Right lobe of liver (tissue), 4 donors: ENCODE measurements around the gene SAMD9.

ENCODE experiments used
- POLR2A ChIP-seq: fragments of 450-650 bp; IDR thresholded peaks from one replicate; pipeline ENCODE4 v1.6.1; 2017; ENCODE audit warnings: antibody characterized with exemption, mild to moderate bottlenecking
- TF ChIP-seq, protein P1 (sequence below), 4 donors: fragments of 200-600 bp in 3 of 4; fragments of 450-650 bp in 1 of 4; IDR thresholded peaks; one replicate each; pipeline versions ENCODE4 v1.5.1 to v1.8.0; 2016 to 2022; ENCODE audit warnings: antibody characterized with exemption in 4 of 4, mild to moderate bottlenecking in 2 of 4
- donor health status: DM: no; HTN: no; CAD: no.
- donor health status: DM: no; HTN: no; CAD: no.
- donor health status: DM: no; HTN: yes; CAD: no.

DNA sequence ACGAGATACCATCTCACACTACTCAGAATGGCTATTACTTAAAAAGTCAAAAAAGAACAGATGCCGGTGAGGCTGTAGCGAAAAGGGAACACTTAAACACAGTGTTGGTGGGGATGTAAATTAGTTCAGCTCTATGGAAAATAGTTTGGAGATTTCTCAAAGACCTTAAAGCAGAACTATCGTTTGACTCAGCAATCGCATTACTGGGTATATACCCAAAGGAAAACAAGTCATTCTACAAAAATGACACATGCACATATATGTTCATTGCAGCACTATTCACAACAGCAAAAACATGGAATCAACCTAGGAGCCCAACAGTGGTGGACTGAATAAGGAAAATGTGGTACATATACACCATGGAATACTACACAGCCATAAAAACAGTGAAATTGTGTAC lies 56.9 kb downstream of the SAMD9 start:
- TF ChIP-seq POLR2A = no peak
- TF ChIP-seq, protein P1, sequence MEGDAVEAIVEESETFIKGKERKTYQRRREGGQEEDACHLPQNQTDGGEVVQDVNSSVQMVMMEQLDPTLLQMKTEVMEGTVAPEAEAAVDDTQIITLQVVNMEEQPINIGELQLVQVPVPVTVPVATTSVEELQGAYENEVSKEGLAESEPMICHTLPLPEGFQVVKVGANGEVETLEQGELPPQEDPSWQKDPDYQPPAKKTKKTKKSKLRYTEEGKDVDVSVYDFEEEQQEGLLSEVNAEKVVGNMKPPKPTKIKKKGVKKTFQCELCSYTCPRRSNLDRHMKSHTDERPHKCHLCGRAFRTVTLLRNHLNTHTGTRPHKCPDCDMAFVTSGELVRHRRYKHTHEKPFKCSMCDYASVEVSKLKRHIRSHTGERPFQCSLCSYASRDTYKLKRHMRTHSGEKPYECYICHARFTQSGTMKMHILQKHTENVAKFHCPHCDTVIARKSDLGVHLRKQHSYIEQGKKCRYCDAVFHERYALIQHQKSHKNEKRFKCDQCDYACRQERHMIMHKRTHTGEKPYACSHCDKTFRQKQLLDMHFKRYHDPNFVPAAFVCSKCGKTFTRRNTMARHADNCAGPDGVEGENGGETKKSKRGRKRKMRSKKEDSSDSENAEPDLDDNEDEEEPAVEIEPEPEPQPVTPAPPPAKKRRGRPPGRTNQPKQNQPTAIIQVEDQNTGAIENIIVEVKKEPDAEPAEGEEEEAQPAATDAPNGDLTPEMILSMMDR (IDR thresholded peaks at IDR 0.05) = no peak
